Stimulated activated CD8-positive, alpha-beta memory T cell treated with anti-CD3 and anti-CD28 coated beads, Interleukin-15, amount 100 ng/mL, for 24 hours (primary cell): ENCODE data around the gene ACIN1.
"Not testable (repeated sequence)": the region's sequence is repeated elsewhere in the genome, so short reads cannot be mapped to it uniquely, and the experiment has no call there.

Source experiments
- DNase-seq: peaks from one replicate; pipeline ENCODE4 v3.0.0-alpha.2; 2020; ENCODE audit warnings: low read depth

The ACIN1 gene

DNA sequence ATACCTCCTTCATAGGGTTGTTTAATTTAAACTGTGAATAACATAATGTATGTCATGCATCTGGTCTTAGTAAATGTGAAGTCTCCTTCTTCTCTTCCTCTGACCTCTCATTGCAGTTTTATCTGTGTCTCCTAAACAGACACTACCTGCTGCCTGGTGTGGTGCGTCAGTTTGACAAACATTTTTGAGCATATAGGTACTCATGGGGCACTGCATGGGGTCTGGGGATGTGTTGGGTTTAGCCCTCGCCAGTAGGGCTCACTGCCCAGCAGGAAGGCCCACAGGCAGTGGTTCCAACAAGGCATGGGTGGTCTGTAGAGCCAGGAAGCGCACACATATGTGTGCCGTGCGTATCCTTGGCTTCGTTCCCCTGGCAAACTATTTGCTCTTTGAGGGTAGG is 27.1 kb upstream of the ACIN1 start:
- DNase-seq = no peak

DNA sequence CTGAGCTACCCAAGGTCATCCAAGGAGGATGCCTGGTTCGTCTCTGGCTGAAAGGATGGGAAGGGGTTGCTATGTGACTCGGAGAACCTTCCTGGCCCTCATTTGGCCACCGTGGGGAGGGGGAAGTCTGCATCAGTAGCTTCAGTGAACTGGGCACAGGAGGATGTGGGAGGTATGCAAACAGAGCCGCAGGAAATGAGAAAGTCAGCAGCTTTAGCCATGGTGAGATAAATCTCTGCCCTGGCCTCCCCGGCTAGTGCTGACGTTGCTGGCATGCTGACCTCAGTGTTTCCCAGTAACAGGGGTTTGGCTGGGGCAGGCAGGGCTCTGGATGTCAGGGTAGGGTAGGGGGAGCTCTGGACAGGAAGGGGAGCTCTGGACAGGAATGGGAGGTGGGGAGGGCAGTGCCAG is 26.4 kb upstream of the ACIN1 start:
- DNase-seq = no peak

DNA sequence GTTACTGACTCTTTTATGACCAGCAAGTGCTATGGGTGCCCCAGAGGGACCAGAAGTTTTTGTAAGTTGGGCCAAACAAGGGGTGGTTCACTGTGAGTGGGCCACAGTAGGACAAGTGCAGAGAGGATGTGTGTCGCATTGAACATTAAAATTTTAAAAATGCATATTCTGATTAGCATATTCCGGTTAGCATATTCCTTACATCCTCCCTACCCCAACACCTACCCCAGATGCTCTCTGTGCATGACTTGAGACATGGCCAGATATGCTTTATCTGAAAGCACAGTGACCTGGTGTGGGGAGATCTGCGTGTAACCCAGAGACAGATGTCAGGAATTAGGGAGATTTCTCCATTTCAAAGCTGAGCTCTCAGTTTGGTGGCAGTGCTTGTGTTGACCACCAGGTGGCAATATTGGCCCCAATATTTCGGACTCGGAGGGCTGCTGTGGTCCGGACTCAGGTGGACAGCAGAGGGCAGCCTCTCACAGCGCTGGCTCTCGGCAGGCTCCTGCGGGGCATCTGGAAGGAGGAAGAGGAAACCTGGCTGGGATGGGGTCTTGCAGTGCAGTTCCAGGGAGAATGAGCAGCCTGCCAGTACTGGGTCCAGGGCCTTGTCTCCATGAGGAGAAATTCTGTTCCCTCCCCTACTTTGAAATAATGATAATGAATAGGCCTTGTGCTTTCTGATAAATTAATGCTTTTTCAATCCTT is 25.8 kb upstream of the ACIN1 start:
- DNase-seq = peak; percentile 39

DNA sequence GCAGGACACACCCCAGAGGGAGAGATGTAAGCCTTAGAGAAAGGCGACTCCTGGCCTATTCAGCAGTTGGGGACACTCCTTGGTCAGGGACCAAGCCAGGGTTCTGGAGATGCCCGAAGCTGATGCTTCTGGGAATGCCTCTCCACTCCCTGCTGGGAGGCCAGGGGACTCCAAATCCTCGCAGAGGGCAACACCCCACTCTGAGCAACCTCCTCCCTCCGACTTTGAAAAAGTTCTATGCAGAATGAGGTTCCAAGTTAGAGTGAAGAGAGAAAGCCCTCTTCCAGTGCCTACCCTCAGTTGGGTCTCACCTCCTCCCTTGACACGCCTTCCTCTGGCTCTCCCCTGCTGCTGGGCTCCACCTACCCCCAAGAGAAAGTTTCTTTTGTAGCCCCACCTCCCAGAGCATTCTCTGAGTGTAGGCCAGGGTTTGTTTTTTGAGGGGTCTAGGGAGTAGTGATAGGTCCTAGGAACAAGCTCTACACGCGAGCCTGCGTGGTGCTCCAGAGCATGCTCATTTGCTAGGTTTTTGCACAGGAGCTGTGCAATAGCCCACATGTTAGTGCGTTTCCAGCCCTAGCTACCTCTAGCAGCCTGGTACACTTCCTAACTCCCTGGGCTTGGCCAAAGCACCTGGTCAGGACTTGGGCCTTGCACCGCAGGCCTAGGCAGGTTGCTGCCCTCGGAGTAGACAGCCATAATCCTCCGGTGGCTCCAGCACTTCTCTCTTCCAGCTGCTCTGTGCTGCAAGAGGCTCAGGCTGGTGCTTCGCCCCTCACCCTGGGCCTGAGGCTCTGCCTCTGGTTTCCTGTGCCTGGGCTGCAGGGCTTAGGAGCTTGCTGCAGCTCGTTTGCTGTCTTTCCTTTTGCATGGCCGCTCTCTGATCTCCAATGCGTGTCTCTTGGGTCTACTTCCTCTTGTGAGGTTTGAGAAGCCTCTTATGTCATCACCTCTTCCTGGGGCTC is 24.7 kb upstream of the ACIN1 start:
- no peak for DNase-seq

DNA sequence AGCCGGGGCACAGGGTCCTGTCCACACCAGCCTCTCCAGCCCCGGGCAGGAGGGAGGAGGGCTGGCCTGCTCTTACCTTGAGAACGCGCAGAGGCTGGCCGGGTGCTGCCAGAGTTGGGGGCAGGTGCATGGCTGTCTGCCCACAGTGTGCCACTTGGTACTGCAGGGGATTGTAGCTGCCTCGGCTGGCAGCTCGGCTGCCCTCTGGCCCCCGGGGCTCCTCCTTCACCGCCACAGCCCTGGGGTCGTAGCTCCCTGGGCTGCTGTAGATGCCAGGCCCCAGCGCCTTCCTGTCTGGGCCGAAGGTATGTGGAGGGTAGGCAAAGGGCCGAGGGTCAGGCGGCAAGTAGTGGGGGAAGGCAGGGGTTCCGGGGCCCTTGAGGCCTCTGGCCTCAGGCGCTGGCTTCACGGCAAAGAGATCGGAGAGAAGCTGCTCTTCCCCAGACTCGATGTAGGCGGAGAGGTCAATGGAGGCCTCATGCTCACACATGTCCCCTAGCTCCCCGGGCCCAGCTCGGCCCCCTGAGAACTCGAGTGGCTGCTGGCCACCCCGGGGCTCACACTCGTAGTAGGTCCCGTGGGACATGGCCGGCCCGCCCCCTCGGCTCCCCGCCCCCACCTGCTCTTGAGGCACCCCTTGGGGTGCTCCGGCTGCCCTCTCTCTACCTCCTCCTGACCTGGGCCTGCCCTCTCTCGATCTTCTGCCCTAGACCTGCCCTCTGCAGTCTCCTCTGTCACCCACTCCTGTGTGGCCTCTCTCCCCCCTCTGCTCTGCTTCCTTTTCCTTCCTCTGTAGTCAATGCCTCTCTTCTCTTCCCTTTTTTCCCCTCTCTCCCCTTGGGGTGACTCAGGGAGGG is 23.8 kb upstream of the ACIN1 start, which contains the start of gene CEBPE:
CEBPE (minus strand) TSS at position 750 of the 857 bp plus-strand sequence; CDS start at position 586, 164 bp downstream.
- DNase-seq = no peak

DNA sequence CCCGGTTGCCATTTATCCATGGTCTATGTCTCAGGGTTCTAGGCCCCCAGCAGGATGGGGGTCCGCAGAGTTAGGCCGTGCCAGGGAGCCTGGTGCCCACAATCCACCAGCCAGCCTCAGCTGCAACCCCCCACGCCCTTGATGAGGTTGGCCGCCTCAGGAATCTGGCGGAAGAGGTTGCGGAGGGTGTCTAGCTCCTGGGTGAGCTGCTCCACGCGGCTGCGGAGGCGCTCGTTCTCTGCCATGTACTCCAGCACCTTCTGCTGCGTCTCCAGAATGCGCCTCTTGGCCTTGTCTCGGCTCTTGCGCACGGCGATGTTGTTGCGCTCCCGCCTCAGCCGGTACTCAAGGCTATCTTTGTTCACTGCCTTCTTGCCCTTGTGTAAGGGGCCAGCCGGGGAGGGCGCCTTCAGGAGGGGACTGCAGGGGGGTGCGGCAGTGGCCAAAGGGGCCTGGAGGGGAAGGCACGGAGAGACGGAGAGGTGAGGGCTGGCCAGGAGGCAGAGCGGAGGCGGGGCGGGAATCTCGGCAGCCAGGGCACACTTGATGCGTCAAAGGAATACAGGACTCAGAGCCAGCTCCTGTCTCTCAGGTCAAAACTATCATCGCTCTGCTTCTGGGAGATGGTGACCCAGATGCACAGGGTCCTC is 22.6 kb upstream of the ACIN1 start:
- DNase-seq = no peak

DNA sequence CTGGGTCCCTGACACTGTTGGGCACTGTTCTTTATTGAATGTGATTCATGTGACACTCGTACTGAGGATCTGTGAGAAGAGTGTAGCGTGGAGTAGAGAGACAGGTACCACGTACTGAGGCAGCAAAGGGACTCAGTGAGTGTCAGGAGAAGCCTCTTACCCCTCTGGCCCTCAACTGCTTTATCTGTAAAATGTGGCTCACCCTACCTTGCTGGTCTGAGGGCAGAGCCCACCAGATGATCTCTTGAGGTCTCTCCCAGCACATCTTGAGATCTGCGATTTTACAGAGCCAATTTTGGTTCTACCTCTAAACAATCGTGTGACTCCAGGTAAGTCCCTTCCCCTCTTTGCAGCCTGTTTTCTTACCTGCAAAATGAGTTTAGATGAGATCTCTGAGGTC is 21.0 kb upstream of the ACIN1 start:
- no peak for DNase-seq

DNA sequence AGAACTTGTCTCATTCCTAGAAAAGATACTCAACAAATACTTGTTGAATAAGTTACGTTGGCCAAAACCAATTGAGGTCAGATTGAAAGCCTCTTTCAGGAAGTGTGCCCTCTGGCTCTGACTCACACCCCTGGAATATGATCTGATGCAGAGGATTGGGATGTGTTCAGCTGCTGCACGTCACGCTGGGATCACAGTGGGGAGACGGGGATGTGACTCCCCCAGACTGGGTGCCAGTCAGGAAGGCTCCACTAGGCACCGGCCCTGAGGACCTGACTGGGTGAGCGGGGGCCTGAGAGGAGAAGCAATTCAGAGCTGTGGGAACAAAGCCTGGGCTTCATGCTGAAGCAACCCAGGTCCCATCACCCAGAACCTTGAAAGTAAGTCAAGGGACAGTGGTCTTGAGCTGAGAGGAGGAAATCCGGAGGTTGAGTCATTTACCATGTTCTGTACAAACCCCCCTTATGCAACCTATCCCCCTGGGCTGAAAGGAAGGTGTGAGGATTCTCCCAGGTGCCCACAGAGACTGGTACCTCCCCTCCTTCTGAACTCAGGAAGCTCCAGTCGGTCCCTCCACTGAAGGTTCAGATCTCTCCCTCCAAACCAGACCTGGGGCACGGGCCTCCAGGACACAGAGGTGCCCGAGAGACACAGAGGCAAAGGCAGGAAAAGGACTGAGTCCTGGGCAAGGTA is 20.2 kb upstream of the ACIN1 start:
- no peak for DNase-seq

DNA sequence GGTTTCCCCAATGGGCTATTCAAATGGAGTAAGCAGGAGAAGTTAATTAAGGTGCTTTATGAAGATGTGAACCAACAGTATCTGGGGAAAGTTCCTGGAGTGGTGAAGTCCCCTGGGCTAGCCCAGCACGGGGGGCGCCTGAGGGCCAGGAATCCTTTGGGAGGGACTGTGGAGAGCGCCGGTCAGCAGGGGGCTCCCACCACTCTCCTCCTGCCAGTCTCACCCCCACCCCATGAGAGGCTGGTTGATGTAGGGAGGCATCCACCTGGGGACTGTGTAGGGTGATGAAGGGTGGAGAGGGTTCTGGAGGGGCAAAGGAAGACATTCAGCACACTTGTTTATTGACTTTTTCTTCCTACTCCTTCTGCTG is 19.7 kb upstream of the ACIN1 start:
- no peak for DNase-seq

DNA sequence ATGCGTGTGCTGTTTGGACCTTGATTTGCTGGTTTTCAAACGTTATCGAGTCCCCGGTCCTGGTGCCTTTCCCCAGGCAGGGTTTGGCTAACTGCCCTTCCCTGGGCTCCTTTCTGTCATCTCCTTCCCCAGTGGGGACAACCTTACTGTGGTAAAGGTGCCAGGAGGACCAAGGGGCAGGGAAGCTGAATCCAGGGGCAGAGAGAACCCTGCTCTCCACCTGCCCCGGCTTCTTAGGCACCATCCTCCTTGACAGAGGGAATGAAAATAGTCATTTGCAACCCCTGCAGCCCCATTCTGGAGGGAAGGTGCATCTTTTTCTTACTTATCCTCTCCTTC is 19.2 kb upstream of the ACIN1 start:
- no peak for DNase-seq

DNA sequence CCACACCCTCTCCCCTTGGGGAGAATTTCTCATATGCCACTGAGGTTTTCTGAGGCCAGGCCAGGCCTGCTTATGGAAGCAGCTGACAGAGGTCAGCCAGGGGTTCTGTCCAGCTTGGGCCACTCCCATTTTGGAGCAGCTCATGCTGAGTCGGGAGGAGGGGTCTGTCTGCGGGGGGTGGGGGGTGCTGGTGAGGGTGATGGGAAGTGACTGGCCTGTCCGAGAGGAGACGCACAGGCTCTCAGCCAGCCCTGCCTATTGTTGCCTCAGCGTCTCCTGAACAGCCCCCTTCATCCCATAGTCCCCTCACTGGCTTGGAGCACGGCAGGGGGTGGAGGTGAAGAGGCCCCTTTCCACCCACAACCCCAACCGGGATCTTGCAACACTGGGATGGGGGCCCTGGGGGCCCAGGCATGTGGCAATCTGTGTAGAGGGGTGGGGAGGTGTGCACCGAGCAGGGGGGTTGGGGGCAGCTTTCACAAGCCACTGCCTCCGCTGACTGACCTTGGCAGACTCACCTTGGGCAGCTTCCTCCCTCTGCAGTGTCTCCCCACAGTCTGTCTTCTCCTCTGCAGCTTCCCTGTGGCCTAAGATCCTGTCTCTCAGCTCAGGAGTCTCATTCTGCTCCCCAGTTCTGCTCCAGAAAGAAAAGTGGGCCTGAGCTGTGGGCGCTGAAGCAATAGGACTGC is 18.6 kb upstream of the ACIN1 start:
- DNase-seq = no peak

DNA sequence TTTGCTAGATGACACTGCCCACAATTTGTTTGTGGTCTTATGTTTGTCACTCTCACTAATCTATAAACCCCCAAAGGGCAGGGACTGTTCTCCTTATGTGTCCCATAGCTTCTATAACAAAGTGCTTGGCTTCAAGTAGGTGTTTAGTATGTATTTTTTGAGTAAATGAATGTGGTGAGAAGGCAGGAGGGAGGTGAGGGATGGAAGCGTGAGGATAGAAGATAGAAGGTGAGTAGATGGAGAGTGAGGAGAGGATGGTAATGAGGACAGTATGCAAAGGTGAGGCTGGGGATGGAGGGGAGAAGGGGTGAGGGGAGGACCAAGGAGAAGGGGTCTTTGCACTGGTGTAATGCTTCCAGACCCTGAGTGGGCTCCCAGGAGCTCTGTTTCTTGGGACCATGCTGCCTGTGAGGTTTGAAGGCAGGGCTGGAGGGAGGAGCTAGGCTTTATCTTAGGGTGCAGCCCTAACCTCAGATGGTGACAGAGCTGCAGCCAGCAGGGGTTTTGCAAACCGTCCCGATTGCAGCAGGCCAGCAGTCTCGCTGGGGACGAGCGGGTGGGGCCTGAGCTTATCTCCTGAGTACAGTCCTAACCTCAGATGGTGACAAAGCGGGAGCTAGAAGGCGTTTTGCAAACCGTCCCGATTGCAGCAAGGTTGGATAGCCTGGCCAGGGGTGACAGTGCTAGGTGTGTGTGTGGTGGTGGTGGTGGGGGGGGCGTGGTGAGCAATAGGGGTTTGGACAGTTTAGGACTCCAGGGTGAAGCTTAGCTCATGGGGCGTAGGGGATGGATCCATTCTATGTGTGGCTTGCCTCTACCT is 17.6 kb upstream of the ACIN1 start:
- no peak for DNase-seq

DNA sequence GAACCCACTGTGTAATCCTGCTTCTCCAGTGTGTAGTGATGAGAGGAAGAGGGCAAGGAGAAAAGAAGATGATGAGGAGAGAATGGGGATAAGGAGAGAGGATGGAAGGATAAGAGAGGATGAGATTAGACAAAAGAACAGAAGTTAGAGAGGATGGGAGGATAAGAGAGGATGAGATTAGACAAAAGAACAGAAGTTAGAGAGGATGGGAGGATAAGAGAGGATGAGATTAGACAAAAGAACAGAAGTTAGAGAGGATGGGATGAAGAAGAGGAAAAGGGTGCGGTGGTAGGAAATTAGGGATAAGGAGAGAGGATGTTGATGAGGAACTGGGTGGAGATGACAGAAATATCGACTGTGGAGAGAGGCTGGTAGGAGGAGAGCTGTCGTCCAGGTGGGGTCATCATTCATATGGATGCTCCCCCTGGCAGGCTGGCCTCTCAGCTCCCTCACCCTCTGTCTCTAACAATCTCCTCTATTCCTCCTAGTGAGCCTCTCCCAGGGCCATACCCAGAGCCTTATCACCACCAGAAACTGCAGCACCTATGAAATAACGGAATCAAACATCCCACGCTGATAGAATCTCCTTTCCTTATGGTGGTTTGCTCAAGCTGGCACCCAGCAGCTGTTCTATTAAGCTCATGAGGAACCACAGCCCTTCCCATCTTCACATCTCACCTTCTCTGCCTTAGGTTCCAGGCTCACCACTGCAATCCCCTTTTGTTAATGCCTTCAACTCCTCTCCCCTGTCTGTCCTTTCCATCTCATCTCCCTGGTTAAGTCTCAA is 15.8 kb upstream of the ACIN1 start:
- no peak for DNase-seq

DNA sequence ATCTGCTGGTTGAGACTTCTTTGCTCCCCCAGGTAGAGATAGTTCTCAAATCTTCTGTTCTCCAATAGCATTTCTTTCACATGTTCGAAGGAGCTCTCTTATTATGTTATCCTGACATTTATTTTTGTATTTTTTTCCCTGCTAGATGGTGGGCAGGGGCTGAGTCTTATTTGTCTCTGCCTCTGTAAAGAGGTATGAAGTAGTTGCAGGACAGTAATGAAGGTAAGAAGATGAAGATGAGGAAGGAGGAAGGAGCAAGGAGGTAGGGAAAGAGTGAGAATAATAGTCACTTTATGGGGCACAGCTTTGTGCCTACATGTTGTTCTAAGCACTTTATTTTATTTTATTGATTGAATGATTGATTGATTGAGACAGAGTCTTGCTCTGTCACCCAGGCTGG is 14.8 kb upstream of the ACIN1 start:
- no peak for DNase-seq

DNA sequence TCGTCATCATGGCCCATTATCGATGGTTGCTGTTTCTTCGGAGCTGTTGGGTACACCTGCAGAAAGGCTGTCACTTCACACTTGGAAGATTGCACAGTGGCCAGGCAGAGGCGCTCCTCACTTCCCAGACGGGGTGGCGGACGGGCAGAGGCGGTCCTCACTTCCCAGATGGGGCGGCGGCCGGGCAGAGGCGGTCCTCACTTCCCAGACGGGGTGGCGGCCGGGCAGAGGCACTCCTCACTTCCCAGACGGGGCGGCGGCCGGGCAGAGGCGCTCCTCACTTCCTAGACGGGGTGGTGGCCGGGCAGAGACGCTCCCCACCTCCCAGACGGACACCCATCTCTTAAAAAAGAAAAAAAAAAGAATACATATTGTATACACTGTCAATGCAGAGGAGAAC is 13.2 kb upstream of the ACIN1 start:
- DNase-seq = not testable (repeated sequence)

DNA sequence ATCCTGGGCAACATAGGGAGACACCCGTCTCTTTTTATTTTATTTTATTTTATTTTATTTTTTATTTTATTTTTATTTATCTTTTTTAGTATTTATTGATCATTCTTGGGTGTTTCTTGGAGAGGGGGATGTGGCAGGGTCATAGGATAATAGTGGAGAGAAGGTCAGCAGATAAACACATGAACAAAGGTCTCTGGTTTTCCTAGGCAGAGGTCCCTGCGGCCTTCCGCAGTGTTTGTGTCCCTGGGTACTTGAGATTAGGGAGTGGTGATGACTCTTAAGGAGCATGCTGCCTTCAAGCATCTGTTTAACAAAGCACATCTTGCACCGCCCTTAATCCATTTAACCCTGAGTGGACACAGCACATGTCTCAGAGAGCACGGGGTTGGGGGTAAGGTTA is 12.7 kb upstream of the ACIN1 start:
- DNase-seq = not testable (repeated sequence)

DNA sequence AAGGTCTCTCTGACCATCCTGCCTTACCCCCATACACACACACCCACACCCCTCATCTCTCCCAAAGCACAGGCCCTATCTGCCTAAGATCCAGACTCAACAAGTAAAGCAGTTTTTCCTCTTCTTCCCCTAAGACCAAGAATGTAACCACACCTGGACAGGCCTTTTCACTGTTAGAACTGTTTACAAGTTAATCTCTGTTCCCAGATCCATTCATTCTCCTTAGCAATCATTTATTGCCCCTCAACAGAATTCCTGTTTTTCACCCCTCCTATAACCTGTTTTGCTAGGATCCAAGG is 11.8 kb upstream of the ACIN1 start:
- DNase-seq = no peak

DNA sequence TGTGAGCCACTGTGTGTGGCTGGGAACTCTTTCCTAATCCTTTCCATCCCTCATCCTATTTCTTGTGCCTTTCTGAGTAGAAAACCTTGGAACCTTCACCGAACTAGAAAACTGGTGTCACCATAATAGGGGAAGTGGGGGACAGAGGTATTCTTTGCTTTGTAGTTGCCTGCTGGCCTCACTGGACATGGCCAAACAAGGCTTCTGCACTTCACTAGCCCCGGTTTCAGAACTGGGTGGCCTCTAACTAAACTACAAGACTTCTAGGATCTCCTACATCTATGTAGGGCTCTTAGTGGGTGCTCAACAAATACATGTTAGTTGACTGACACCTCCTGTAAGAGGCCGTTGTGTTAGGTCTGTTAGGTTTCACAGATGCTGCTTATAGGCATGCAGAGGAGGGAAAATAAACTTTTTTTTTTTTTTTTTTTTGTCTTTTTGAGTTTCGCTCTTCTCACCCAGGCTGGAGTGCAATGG is 10.4 kb upstream of the ACIN1 start:
- DNase-seq = no peak
